ENCODE data around the gene RBMS3.

The RBMS3 gene

GRCh38 chr3:29892976-29893554 lies 612.2 kb downstream of the RBMS3 start:
- H3K4me3 ChIP-seq (ENCODE audit: low read depth, low read length) = no peak overlapping the region
- no peak for DNase-seq (ENCODE audit: low read depth)
- no peak for TF ChIP-seq CTCF (IDR thresholded peaks at IDR 0.05; ENCODE audit: control insufficient read depth, extremely low read depth, insufficient read depth)

GRCh38 chr3:29896856-29897255 lies 616.0 kb downstream of the RBMS3 start:
- no peak for DNase-seq (ENCODE audit: low read depth)
- no peak overlapping the region for H3K4me3 ChIP-seq (ENCODE audit: low read depth, low read length)
- no peak for TF ChIP-seq CTCF (IDR thresholded peaks at IDR 0.05; ENCODE audit: control insufficient read depth, extremely low read depth, insufficient read depth)

- no peak for DNase-seq (ENCODE audit: low read depth)
- no peak overlapping the region for H3K4me3 ChIP-seq (ENCODE audit: low read depth, low read length)
- no peak for TF ChIP-seq CTCF (IDR thresholded peaks at IDR 0.05; ENCODE audit: control insufficient read depth, extremely low read depth, insufficient read depth)
Observed at GRCh38 chr3:29898171-29898965, 617.5 kb downstream of the RBMS3 start.

- no peak overlapping the region for H3K4me3 ChIP-seq (ENCODE audit: low read depth, low read length)
- no peak for TF ChIP-seq CTCF (IDR thresholded peaks at IDR 0.05; ENCODE audit: control insufficient read depth, extremely low read depth, insufficient read depth)
- DNase-seq (ENCODE audit: low read depth) = no peak
Observed at GRCh38 chr3:29899021-29899420, 618.1 kb downstream of the RBMS3 start.

- no peak overlapping the region for H3K4me3 ChIP-seq (ENCODE audit: low read depth, low read length)
- no peak for TF ChIP-seq CTCF (IDR thresholded peaks at IDR 0.05; ENCODE audit: control insufficient read depth, extremely low read depth, insufficient read depth)
- no peak for DNase-seq (ENCODE audit: low read depth)
Observed at GRCh38 chr3:29901097-29901496, 620.2 kb downstream of the RBMS3 start.

GRCh38 chr3:29903600-29903999 lies 622.7 kb downstream of the RBMS3 start:
- no peak for DNase-seq (ENCODE audit: low read depth)
- no peak for TF ChIP-seq CTCF (IDR thresholded peaks at IDR 0.05; ENCODE audit: control insufficient read depth, extremely low read depth, insufficient read depth)
- no peak overlapping the region for H3K4me3 ChIP-seq (ENCODE audit: low read depth, low read length)

Data from LNCaP clone FGC (cell line).